ENCODE data around the gene RTP4.

RTP4 gene

GRCh38 chr3:187368251-187369088 is at the start of gene RTP4:
RTP4 (plus strand) TSS chr3:187368385; CDS start chr3:187368442, 57 bp downstream.
- no peak for DNase-seq

GRCh38 chr3:187318819-187319616 is 49.2 kb upstream of the RTP4 start:
- DNase-seq: peak; percentile 21

GRCh38 chr3:187319699-187320302 is 48.4 kb upstream of the RTP4 start:
- DNase-seq: no peak

- DNase-seq: no peak
Measured at GRCh38 chr3:187321766-187322165, 46.4 kb upstream of the RTP4 start.

GRCh38 chr3:187322291-187322690 is 45.9 kb upstream of the RTP4 start:
- DNase-seq: no peak

GRCh38 chr3:187323091-187323490 is 45.1 kb upstream of the RTP4 start:
- no peak for DNase-seq

GRCh38 chr3:187325632-187326031 is 42.6 kb upstream of the RTP4 start:
- no peak for DNase-seq

- DNase-seq: no peak
Measured at GRCh38 chr3:187327845-187328244, 40.3 kb upstream of the RTP4 start.

- DNase-seq: no peak
Measured at GRCh38 chr3:187328691-187329090, 39.5 kb upstream of the RTP4 start.

GRCh38 chr3:187334904-187335303 is 33.3 kb upstream of the RTP4 start:
- DNase-seq: no peak

GRCh38 chr3:187336322-187336721 is 31.9 kb upstream of the RTP4 start:
- DNase-seq: no peak

- no peak for DNase-seq
Measured at GRCh38 chr3:187340578-187340977, 27.6 kb upstream of the RTP4 start.

GRCh38 chr3:187342255-187342654 is 25.9 kb upstream of the RTP4 start:
- DNase-seq: no peak

GRCh38 chr3:187343670-187344069 is 24.5 kb upstream of the RTP4 start:
- DNase-seq: no peak

GRCh38 chr3:187352581-187353575 is 15.3 kb upstream of the RTP4 start:
- DNase-seq: no peak

GRCh38 chr3:187358068-187358467 is 10.1 kb upstream of the RTP4 start:
- no peak for DNase-seq

- DNase-seq: no peak
Measured at GRCh38 chr3:187359798-187360486, 8.2 kb upstream of the RTP4 start.

- DNase-seq: no peak
Measured at GRCh38 chr3:187360596-187360995, 7.6 kb upstream of the RTP4 start.

- no peak for DNase-seq
Measured at GRCh38 chr3:187361835-187362234, 6.3 kb upstream of the RTP4 start.

- no peak for DNase-seq
Measured at GRCh38 chr3:187367561-187368103, 553 bp upstream of the RTP4 start.

GRCh38 chr3:187369089-187369447 is 883 bp downstream of the RTP4 start:
- DNase-seq: no peak

GRCh38 chr3:187370051-187370450 is 1.9 kb downstream of the RTP4 start:
- no peak for DNase-seq

All from SHP77 treated with DMSO at 0.1 percent for 48 hours (cell line).